ENCODE measurements around the gene POLR2E.
A peak's percentile ranks its signal among the peaks of the same experiment; 100 is the strongest.

POLR2E gene

DNA sequence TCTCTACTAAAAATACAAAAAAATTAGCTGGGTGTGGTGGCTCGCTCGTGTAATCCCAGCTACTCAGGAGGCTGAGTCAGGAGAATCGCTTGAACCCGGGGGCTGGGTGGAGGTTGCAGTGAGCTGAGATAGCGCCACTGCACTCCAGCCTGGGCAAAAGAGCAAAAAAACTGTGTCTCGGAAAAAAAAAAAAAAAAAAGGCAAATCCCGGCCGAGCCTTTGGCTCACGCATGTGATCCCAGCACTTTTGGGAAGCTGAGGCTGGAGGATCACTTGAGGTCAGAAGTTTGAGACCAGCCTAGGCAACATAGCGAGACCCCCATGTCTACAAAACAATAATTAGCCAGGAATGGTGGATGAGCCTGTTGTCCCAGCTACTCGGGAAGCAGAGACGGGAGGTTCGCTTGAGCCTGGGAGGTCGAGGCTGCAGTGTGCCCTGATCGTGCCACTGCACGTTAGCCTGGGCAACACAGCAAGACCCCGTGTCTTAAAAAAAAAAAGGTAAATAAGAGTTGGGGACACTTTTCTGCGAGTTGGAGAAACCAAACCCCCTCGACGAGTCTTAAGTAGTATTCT is 8.0 kb upstream of the POLR2E start:
- no peak for DNase-seq (ENCODE audit: extremely low read depth, low read depth)
- H3K4me3 ChIP-seq (replicated peaks; ENCODE audit: low read depth, low read length) = peak overlapping the region; percentile 18
- TF ChIP-seq, protein P1, sequence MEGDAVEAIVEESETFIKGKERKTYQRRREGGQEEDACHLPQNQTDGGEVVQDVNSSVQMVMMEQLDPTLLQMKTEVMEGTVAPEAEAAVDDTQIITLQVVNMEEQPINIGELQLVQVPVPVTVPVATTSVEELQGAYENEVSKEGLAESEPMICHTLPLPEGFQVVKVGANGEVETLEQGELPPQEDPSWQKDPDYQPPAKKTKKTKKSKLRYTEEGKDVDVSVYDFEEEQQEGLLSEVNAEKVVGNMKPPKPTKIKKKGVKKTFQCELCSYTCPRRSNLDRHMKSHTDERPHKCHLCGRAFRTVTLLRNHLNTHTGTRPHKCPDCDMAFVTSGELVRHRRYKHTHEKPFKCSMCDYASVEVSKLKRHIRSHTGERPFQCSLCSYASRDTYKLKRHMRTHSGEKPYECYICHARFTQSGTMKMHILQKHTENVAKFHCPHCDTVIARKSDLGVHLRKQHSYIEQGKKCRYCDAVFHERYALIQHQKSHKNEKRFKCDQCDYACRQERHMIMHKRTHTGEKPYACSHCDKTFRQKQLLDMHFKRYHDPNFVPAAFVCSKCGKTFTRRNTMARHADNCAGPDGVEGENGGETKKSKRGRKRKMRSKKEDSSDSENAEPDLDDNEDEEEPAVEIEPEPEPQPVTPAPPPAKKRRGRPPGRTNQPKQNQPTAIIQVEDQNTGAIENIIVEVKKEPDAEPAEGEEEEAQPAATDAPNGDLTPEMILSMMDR (IDR thresholded peaks at IDR 0.05; ENCODE audit: low read depth, low read length, missing control alignments) = no peak

DNA sequence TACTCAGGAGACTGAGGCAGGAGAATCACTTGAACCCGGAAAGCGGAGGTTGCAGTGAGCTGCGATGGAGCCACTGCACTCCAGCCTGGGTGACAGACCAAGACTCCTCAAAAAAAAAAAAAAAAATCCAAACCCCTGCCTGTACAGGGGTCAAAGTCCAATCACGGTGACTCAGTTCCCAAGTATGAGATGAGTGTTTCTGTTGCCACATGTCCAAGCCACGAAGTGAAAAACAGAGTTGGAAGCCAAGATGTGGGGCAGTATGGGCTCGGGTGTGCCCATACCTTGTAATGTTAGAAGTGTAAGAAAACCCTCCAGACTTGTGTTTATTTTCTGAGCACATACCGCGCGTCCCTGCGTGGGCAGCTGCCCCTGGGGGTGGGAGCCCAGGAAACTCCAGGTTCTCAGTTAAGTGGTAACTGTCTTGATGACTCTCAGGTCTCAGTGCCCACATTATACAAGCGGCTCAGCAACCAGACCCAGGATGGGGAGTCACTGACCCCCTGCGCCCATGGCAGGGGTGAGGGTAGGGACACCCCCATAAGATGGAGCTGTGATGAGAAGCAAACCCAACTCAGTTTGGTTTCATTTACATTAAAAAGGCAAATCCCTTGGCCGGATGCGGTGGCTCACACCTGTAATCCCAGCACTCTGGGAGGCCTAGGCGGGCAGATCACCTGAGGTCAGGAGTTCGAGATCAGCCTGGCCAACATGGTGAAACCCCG is 7.4 kb upstream of the POLR2E start:
- no peak overlapping the region for H3K4me3 ChIP-seq (replicated peaks; ENCODE audit: low read depth, low read length)
- DNase-seq (ENCODE audit: extremely low read depth, low read depth) = peak; percentile 99
- TF ChIP-seq, protein P1 (IDR thresholded peaks at IDR 0.05; ENCODE audit: low read depth, low read length, missing control alignments) = no peak

DNA sequence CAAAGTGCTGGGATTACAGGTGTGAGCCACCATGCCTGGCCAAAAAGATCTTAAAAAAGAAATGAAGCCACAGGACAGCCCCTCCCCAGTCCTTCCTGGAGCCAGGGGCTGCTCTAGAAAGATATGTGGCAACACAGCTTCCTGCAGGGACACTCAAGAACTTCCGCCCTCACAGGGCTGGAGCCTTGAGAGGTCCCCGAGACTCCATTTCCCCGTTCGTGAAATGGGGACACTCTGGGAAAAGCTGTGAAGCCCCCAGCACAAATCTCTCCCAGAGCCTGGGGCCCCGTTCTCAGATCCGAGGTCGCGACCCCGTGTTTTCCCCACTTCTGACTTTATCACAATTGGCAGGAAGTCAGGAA is 6.1 kb upstream of the POLR2E start:
- DNase-seq (ENCODE audit: extremely low read depth, low read depth) = no peak
- H3K4me3 ChIP-seq (replicated peaks; ENCODE audit: low read depth, low read length) = no peak overlapping the region
- TF ChIP-seq, protein P1 (IDR thresholded peaks at IDR 0.05; ENCODE audit: low read depth, low read length, missing control alignments) = no peak

DNA sequence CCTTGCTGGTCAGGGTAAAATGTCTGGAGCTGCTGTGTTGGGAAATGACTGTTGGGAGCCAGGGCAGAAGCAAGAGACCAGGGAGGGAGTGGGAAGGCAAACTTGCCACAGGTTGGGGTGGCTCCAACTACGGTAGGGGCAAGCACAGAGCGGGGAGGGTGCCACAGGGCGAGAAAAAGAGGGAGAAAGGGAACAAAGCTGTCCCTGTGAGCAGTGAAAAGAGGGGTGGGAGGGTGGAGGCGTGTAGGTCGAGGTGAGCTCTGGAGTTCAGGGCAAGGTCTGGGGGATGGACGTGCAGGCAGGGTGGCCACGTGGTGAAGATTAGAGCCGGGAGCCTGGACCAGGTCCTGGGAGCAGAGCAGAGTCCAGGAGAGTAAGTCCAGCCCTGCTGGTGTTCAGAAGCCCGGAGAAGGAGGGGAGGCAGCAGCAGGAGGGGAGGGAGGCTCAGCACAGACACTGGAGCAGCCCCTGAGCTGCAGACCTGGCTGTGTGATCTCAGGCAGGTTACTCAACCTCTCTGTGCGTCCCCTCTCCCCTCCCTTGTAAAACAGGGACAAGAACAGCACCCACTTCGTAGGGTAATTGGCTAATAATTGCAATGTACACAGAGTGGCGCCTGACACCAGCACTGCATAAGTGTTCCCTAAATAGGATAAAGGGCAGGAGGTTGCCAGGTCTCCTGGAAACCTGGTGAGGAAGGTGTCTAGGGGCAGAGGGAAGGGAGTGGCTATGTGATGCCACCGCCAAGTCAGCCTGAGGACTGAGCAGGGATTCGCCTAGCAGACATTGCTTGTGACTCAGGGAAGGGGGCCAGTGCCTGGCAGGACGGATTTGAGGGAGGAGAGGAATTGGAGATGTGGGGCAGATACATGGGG is 3.2 kb upstream of the POLR2E start:
- no peak for DNase-seq (ENCODE audit: extremely low read depth, low read depth)
- no peak overlapping the region for H3K4me3 ChIP-seq (replicated peaks; ENCODE audit: low read depth, low read length)
- TF ChIP-seq, protein P1 (IDR thresholded peaks at IDR 0.05; ENCODE audit: low read depth, low read length, missing control alignments) = no peak

DNA sequence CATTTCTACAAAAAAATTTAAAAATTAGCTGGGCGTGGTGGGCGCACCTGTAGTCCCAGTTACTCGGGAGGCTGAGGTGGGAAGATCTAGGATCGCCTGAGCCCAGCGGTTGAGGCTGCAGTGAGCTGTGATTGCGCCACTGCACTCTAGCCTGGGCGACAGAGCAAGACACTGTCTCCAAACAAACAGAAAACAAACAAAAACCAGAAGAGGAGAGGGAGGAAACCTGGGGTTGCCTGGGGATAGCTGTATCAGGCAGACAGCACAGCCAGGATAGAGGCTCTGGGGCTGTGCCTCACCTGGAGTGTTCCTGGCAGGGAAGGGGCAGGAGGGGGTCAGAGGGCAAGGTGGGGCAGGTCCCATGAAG is 2.6 kb upstream of the POLR2E start:
- TF ChIP-seq, protein P1 (IDR thresholded peaks at IDR 0.05; ENCODE audit: low read depth, low read length, missing control alignments) = no peak
- H3K4me3 ChIP-seq (replicated peaks; ENCODE audit: low read depth, low read length) = no peak overlapping the region
- no peak for DNase-seq (ENCODE audit: extremely low read depth, low read depth)

DNA sequence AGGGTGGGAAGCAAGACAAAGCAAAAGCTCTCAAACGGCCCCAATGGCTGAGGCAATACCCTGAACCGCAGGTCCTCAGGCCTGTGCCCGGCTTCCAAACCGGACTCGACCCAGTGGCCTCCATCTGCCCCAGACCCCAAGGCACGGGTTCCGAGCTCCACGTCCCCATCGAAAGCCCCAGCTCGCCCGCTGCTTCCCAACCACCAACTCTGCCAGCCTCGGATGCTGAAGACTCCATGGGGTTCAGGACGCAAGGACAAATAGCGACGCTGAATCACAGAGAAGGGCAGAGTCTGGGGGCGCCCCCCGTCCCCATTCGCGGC is 559 bp downstream of the POLR2E start:
- peak overlapping the region; percentile 98 for H3K4me3 ChIP-seq (replicated peaks; ENCODE audit: low read depth, low read length)
- DNase-seq (ENCODE audit: extremely low read depth, low read depth) = no peak

More for the DNA sequence above, 559 bp downstream of the POLR2E start:
- TF ChIP-seq, protein P1 (IDR thresholded peaks at IDR 0.05; ENCODE audit: low read depth, low read length, missing control alignments) = no peak
